HepG2 (cell line): ENCODE measurements around the gene TM4SF18. TPM values are rescaled to one million over a fixed set of nuclear protein-coding genes. Genes with fewer than 3 reads are reported as not detected.

ENCODE experiments used
- ATAC-seq: fragments of 200-7000 bp; cut with Tn5 transposase; 3 replicates; pipeline ENCODE4 v1.9.1; 2020; ENCODE audit warnings: mild to moderate bottlenecking, moderate library complexity
- BruUV-seq: library from RNA; stranded (reverse); fragments of 400-500 nt; replicated peaks from 2 replicates; lab custom pipeline; 2021; lab: Mats Ljungman, UMichigan
- CTCF ChIA-PET: fragments of 300-600 bp; formaldehyde crosslinking; extraction: SDS; loops from one replicate; lab custom pipeline; 2021; ENCODE audit warnings: low total read pairs, inconsistent platforms, low intra/inter-chr PET ratio; lab: Yijun Ruan, JAX
- POLR2A ChIA-PET: fragments of 350-600 bp; sonication (Branson Sonifier 250); formaldehyde crosslinking; loops from one replicate; lab custom pipeline; 2020; ENCODE audit warnings: antibody characterized with exemption, inconsistent platforms; lab: Yijun Ruan, JAX
- DNase-seq: peaks from one replicate; pipeline ENCODE4 v3.0.0-alpha.2; 2015; ENCODE audit warnings: low spot score
- FAIRE-seq: peaks from 3 replicates; lab custom pipeline; 2011; peaks lifted over from hg19 to GRCh38; lab: Jason Lieb, UNC
- H2AFZ ChIP-seq: one replicate; pipeline ENCODE4 v1.6.1; 2011; ENCODE audit warnings: low read length, inconsistent platforms
- H3K27ac ChIP-seq: fragments of 300-600 bp; 3 replicates; pipeline ENCODE4 v1.8.0; 2011; ENCODE audit warnings: mixed run types, mild to moderate bottlenecking, mixed read lengths, low read length, inconsistent platforms; ENCODE audit not compliant: insufficient read depth; ENCODE audit errors: extremely low read length
- H3K27me3 ChIP-seq, 2 experiments: fragments of 200-600 bp in 1 of 2; 2 replicates in 1 of 2; 3 replicates in 1 of 2; pipeline versions ENCODE4 v1.6.0 to v1.8.0; 2011; ENCODE audit warnings: low read length in 2 of 2, mild to moderate bottlenecking in 2 of 2, moderate library complexity in 2 of 2, inconsistent platforms in 1 of 2; ENCODE audit not compliant: insufficient read depth in 2 of 2, control insufficient read depth in 1 of 2
- H3K36me3 ChIP-seq, 2 experiments: fragments of 200-600 bp in 1 of 2; replicated peaks in 1 of 2; 2 replicates in 1 of 2; 3 replicates in 1 of 2; pipeline versions ENCODE4 v1.5.1 to v1.8.0; 2011; ENCODE audit warnings: low read length in 2 of 2, inconsistent platforms in 1 of 2; ENCODE audit not compliant: insufficient read depth in 2 of 2, control insufficient read depth in 1 of 2
- H3K4me1 ChIP-seq: 2 replicates; pipeline ENCODE4 v1.5.1; 2012; ENCODE audit warnings: low read length, inconsistent platforms; ENCODE audit not compliant: insufficient read depth
- H3K4me2 ChIP-seq: 2 replicates; pipeline ENCODE4 v1.6.0; 2011; ENCODE audit warnings: low read depth, low read length, inconsistent platforms
- H3K4me3 ChIP-seq, 3 experiments: fragments of 200-600 bp in 1 of 3; sonication (generic), shearing (Covaris generic) in 1 of 3; replicated peaks in 1 of 3; 2 replicates each; pipeline ENCODE4 v1.5.1; 2011 to 2016; ENCODE audit warnings: low read length in 3 of 3, inconsistent platforms in 2 of 3, low read depth in 2 of 3, mild to moderate bottlenecking in 2 of 3, control low read depth in 1 of 3, mixed read lengths in 1 of 3; ENCODE audit not compliant: insufficient read depth in 1 of 3
- H3K79me2 ChIP-seq: one replicate; pipeline ENCODE4 v1.6.1; 2011; ENCODE audit warnings: low read length, inconsistent platforms; ENCODE audit not compliant: insufficient read depth
- H3K9ac ChIP-seq: 2 replicates; pipeline ENCODE4 v1.6.0; 2011; ENCODE audit warnings: mild to moderate bottlenecking, low read depth, low read length, inconsistent platforms; ENCODE audit not compliant: insufficient read depth
- H3K9me3 ChIP-seq: 2 replicates; pipeline ENCODE4 v1.5.1; 2012; ENCODE audit warnings: mild to moderate bottlenecking, low read length
- H4K20me1 ChIP-seq: 2 replicates; pipeline ENCODE4 v1.6.0; 2011; ENCODE audit warnings: inconsistent platforms, mild to moderate bottlenecking, low read length, moderate library complexity; ENCODE audit not compliant: insufficient read depth
- ADNP ChIP-seq: sonication (generic); formaldehyde crosslinking; IDR thresholded peaks from 2 replicates; pipeline ENCODE4 v1.4.0; 2020; ENCODE audit warnings: missing genetic modification reagents
- ATAD3A ChIP-seq: sonication (generic); formaldehyde crosslinking; IDR thresholded peaks from 2 replicates; pipeline ENCODE4 v1.4.0; 2020; ENCODE audit warnings: missing genetic modification reagents
- JARID2 ChIP-seq: sonication (generic); formaldehyde crosslinking; IDR thresholded peaks from 2 replicates; pipeline ENCODE4 v1.8.1; 2023; ENCODE audit warnings: missing genetic modification reagents, inconsistent platforms; ENCODE audit not compliant: insufficient replicate concordance
- KDM5A ChIP-seq: fragments of 200-600 bp; sonication (generic); IDR thresholded peaks from 2 replicates; pipeline ENCODE4 v1.7.0; 2018; ENCODE audit warnings: antibody characterized with exemption, mild to moderate bottlenecking, low read length, borderline replicate concordance
- KLF11 ChIP-seq: IDR thresholded peaks from 2 replicates; pipeline ENCODE4 v1.6.1; 2016; ENCODE audit warnings: missing compliant biosample characterization
- NCOA5 ChIP-seq: sonication (generic); formaldehyde crosslinking; IDR thresholded peaks from 2 replicates; pipeline ENCODE4 v1.4.0; 2020; ENCODE audit warnings: missing genetic modification reagents
- RCOR2 ChIP-seq: IDR thresholded peaks from 2 replicates; pipeline ENCODE4 v1.6.1; 2016; ENCODE audit warnings: missing biosample characterization, missing genetic modification reagents
- RFX3 ChIP-seq: IDR thresholded peaks from 2 replicates; pipeline ENCODE4 v1.6.1; 2016; ENCODE audit warnings: missing biosample characterization, missing genetic modification reagents
- SP2 ChIP-seq: sonication (generic); formaldehyde crosslinking; IDR thresholded peaks from 2 replicates; pipeline ENCODE4 v1.5.1; 2020; ENCODE audit warnings: mild to moderate bottlenecking, missing genetic modification reagents
- SRSF9 ChIP-seq: fragments of 200-400 bp; formaldehyde crosslinking; IDR thresholded peaks from 2 replicates; pipeline ENCODE4 v1.6.1; 2018; ENCODE audit warnings: borderline replicate concordance, mild to moderate bottlenecking, low read depth, low read length; ENCODE audit not compliant: insufficient read depth, poor library complexity, severe bottlenecking
- ZFAT ChIP-seq: sonication (generic); formaldehyde crosslinking; conservative IDR thresholded peaks from 2 replicates; pipeline ENCODE4 v1.8.1; 2023; ENCODE audit warnings: missing genetic modification reagents, inconsistent platforms
- ZFP41 ChIP-seq: sonication (generic); formaldehyde crosslinking; IDR thresholded peaks from 2 replicates; pipeline ENCODE4 v1.4.0; 2020; ENCODE audit warnings: mild to moderate bottlenecking, missing genetic modification reagents, borderline replicate concordance
- ZIK1 ChIP-seq: sonication (generic); formaldehyde crosslinking; IDR thresholded peaks from 2 replicates; pipeline ENCODE4 v1.5.0; 2020; ENCODE audit warnings: mild to moderate bottlenecking, low read depth, missing genetic modification reagents, borderline replicate concordance
- ZNF17 ChIP-seq: sonication (generic); formaldehyde crosslinking; IDR thresholded peaks from 2 replicates; pipeline ENCODE4 v1.5.0; 2020; ENCODE audit warnings: mild to moderate bottlenecking, missing genetic modification reagents
- ZNF296 ChIP-seq: sonication (generic); formaldehyde crosslinking; conservative IDR thresholded peaks from 2 replicates; pipeline ENCODE4 v1.5.0; 2020; ENCODE audit warnings: mild to moderate bottlenecking, missing genetic modification reagents
- ZNF333 ChIP-seq: sonication (generic); formaldehyde crosslinking; IDR thresholded peaks from 2 replicates; pipeline ENCODE4 v1.4.0; 2020; ENCODE audit warnings: mild to moderate bottlenecking, missing genetic modification reagents, borderline replicate concordance
- ZNF468 ChIP-seq: sonication (generic); formaldehyde crosslinking; IDR thresholded peaks from 2 replicates; pipeline ENCODE4 v1.8.0; 2022; ENCODE audit warnings: mild to moderate bottlenecking, moderate library complexity, missing genetic modification reagents
- WGBS: methylation state at CpG from one replicate; pipeline ENCODE4 v1.1.6; 2017; ENCODE audit warnings: low lambda C conversion rate; 5-methylcytosine and 5-hydroxymethylcytosine counted together
- in situ Hi-C: cut with HindIII; loops from 2 replicates; pipeline ENCODE4 v1.10.0; 2017; ENCODE audit warnings: low pct_unique_long_range_greater_than_20kb; ENCODE audit not compliant: extremely low pct_ligation_motif_present
- intact Hi-C: fragments of 100-400 bp; cut with micrococcal nuclease; formaldehyde crosslinking; loops from one replicate; pipeline ENCODE4 v1.10.0; 2022; ENCODE audit not compliant: unreplicated experiment
- polyA plus RNA-seq, 8 experiments: library from polyadenylated mRNA; depleted of rRNA in 3 of 8; stranded (reverse) in 7 of 8; unstranded in 1 of 8; fragments of >200 nt; fragmentation: Illumina TruSeq in 4 of 8; extraction: Trizol in 4 of 8; gene quantifications; 2 replicates each; pipeline versions ENCODE4 v1.2.1 to v1.2.3, GENCODE V29; 2011 to 2016; ENCODE audit warnings: low read depth in 4 of 8, missing spikeins in 1 of 8, mixed read lengths in 1 of 8; ENCODE audit not compliant: insufficient read depth in 1 of 8
- total RNA-seq, 5 experiments: library from RNA; depleted of rRNA; stranded (reverse); fragments of >200 nt; fragmentation: Illumina TruSeq; extraction: Trizol; gene quantifications; 2 replicates each; pipeline ENCODE4 v1.2.3, GENCODE V29; 2016; ENCODE audit warnings: low read depth in 1 of 5

Gene TM4SF18
- total and polyA plus RNA-seq, 2 of the 13 experiments (the other 11 are each of a cell fraction or from before 2014, with no cell fraction given) = 0.15 TPM; not detected in 1

GRCh38 chr3:149363053-149363452 lies 29.6 kb upstream of the TM4SF18 start (continued):
- TF ChIP-seq RFX3 (CRISPR knock-in tag) = no peak
- TF ChIP-seq ZNF296 (CRISPR knock-in tag) = no peak
- no peak for TF ChIP-seq ADNP
- no peak for TF ChIP-seq NCOA5 (CRISPR knock-in tag)
- no peak for TF ChIP-seq ZNF17 (CRISPR knock-in tag)
- TF ChIP-seq SRSF9 = no peak

- Histone ChIP-seq H3K79me2 (no peaks in the 10 kb centered on the region), H4K20me1 (no peaks in the 10 kb centered on the region), H3K4me1 (peaks cover 54% of the 10 kb centered on the region), H3K4me2 (no peak overlapping the region), H3K9me3 (no peaks in the 10 kb centered on the region), H3K36me3 (no peaks in the 10 kb centered on the region), H3K27me3 (no peaks in the 10 kb centered on the region), H3K4me3 (no peak overlapping the region), H3K9ac (no peak overlapping the region), H3K27ac (no peak overlapping the region), H2AFZ (no peak overlapping the region)
- intact Hi-C loops (no loop called here), in situ Hi-C loops (no loop called here)
- ChIA-PET POLR2A (interaction anchor here (1.1 to 2.1 kb wide), 2 partner anchors 9 to 23 kb away, joined by 4 to 14 read pairs; no protein-coding TSS in a partner anchor), CTCF (no interaction called here)
- 93% methylated on average over 5 of the region's 5 CpGs for WGBS
- TF ChIP-seq KDM5A (no peak), ZFAT (CRISPR knock-in tag) (no peak), ZFP41 (no peak), ZNF468 (no peak), SP2 (CRISPR knock-in tag) (no peak), ZNF333 (CRISPR knock-in tag) (no peak), JARID2 (CRISPR knock-in tag) (no peak), KLF11 (CRISPR knock-in tag) (no peak), ATAD3A (CRISPR knock-in tag) (no peak), ZIK1 (CRISPR knock-in tag) (no peak), RCOR2 (CRISPR knock-in tag) (no peak)
- no peak for ATAC-seq
- no TSS peak for BruUV-seq
- FAIRE-seq = no peak
- no peak for DNase-seq
These were observed 28.9 kb upstream of the TM4SF18 start for GRCh38 chr3:149362366-149362765.
